HepG2 (cell line): Measurements from ENCODE around the gene HYDIN. TPM values are rescaled to one million over a fixed set of nuclear protein-coding genes. Genes with fewer than 3 reads are reported as not detected.
A peak's percentile ranks its signal among the peaks of the same experiment; 100 is the strongest.

ENCODE experiments used
- ARNT2 ChIP-seq: sonication (generic); formaldehyde crosslinking; IDR thresholded peaks from 2 replicates; pipeline ENCODE4 v1.8.0; 2022; ENCODE audit warnings: mild to moderate bottlenecking, low read depth, missing genetic modification reagents, moderate library complexity
- CREB1 ChIP-seq, 2 experiments: fragments of 450-650 bp in 1 of 2; IDR thresholded peaks; 2 replicates each; pipeline ENCODE4 v1.6.1; 2016 to 2017; ENCODE audit warnings: control low read depth in 1 of 2, mild to moderate bottlenecking in 1 of 2, missing compliant biosample characterization in 1 of 2, missing genetic modification characterization in 1 of 2
- GABPA ChIP-seq, 2 experiments: IDR thresholded peaks; 2 replicates each; pipeline ENCODE4 v1.6.1; 2011 to 2016; ENCODE audit warnings: low read depth in 2 of 2, low read length in 1 of 2, missing biosample characterization in 1 of 2, missing genetic modification characterization in 1 of 2
- MAFK ChIP-seq, 2 experiments: IDR thresholded peaks in 1 of 2; conservative IDR thresholded peaks in 1 of 2; 2 replicates each; pipeline ENCODE4 v1.6.1; 2011; ENCODE audit warnings: improper control_type of control experiment in 2 of 2, low read length in 2 of 2
- NFKB2 ChIP-seq: sonication (generic); formaldehyde crosslinking; IDR thresholded peaks from 2 replicates; pipeline ENCODE4 v1.4.0; 2020; ENCODE audit warnings: missing genetic modification reagents, borderline replicate concordance
- RXRB ChIP-seq: IDR thresholded peaks from 2 replicates; pipeline ENCODE4 v1.6.1; 2016; ENCODE audit warnings: borderline replicate concordance, missing genetic modification reagents, missing compliant biosample characterization
- SOX6 ChIP-seq, 2 experiments: fragments of 450-650 bp in 1 of 2; sonication (generic) in 1 of 2; formaldehyde crosslinking in 1 of 2; IDR thresholded peaks; 2 replicates each; pipeline versions ENCODE4 v1.4.0 to v1.6.1; 2017 to 2020; ENCODE audit warnings: antibody characterized with exemption in 1 of 2, mild to moderate bottlenecking in 1 of 2, missing genetic modification reagents in 1 of 2
- SP140L ChIP-seq: sonication (generic); formaldehyde crosslinking; IDR thresholded peaks from 2 replicates; pipeline ENCODE4 v1.4.0; 2020; ENCODE audit warnings: missing genetic modification reagents, borderline replicate concordance
- SRSF1 ChIP-seq: fragments of 200-400 bp; formaldehyde crosslinking; optimal IDR thresholded peaks from 2 replicates; pipeline ENCODE3; 2017; ENCODE audit warnings: mild to moderate bottlenecking, low read depth, low read length, moderate library complexity
- TEAD3 ChIP-seq: optimal IDR thresholded peaks from 2 replicates; pipeline ENCODE3; 2016; ENCODE audit warnings: borderline replicate concordance
- TGIF2 ChIP-seq: IDR thresholded peaks from 2 replicates; pipeline ENCODE4 v1.6.1; 2016; ENCODE audit warnings: control low read depth, missing compliant biosample characterization
- XRCC5 ChIP-seq: fragments of 200-400 bp; formaldehyde crosslinking; optimal IDR thresholded peaks from 2 replicates; pipeline ENCODE3; 2017; ENCODE audit warnings: mild to moderate bottlenecking, low read length
- ZBTB42 ChIP-seq: sonication (generic); formaldehyde crosslinking; IDR thresholded peaks from 2 replicates; pipeline ENCODE4 v1.5.0; 2020; ENCODE audit warnings: mild to moderate bottlenecking, missing genetic modification reagents
- ZNF12 ChIP-seq: sonication (generic); formaldehyde crosslinking; IDR thresholded peaks from 2 replicates; pipeline ENCODE4 v1.5.0; 2020; ENCODE audit warnings: missing genetic modification reagents
- ZNF543 ChIP-seq: sonication (generic); formaldehyde crosslinking; IDR thresholded peaks from 2 replicates; pipeline ENCODE4 v1.4.0; 2020; ENCODE audit warnings: mild to moderate bottlenecking, missing genetic modification reagents
- ZNF614 ChIP-seq: IDR thresholded peaks from 2 replicates; pipeline ENCODE4 v1.6.1; 2018; ENCODE audit warnings: missing biosample characterization, missing genetic modification reagents, inconsistent platforms, borderline replicate concordance
- polyA plus RNA-seq, 8 experiments: library from polyadenylated mRNA; depleted of rRNA in 3 of 8; stranded (reverse) in 7 of 8; unstranded in 1 of 8; fragments of >200 nt; fragmentation: Illumina TruSeq in 4 of 8; extraction: Trizol in 4 of 8; gene quantifications; 2 replicates each; pipeline versions ENCODE4 v1.2.1 to v1.2.3, GENCODE V29; 2011 to 2016; ENCODE audit warnings: low read depth in 4 of 8, missing spikeins in 1 of 8, mixed read lengths in 1 of 8; ENCODE audit not compliant: insufficient read depth in 1 of 8
- total RNA-seq, 5 experiments: library from RNA; depleted of rRNA; stranded (reverse); fragments of >200 nt; fragmentation: Illumina TruSeq; extraction: Trizol; gene quantifications; 2 replicates each; pipeline ENCODE4 v1.2.3, GENCODE V29; 2016; ENCODE audit warnings: low read depth in 1 of 5
- TF ChIP-seq, protein P1 (sequence below): sonication (generic); formaldehyde crosslinking; IDR thresholded peaks from 2 replicates; pipeline ENCODE4 v1.4.0; 2020; ENCODE audit warnings: missing genetic modification reagents
- TF ChIP-seq, protein P2 (sequence below): sonication (generic); formaldehyde crosslinking; IDR thresholded peaks from 2 replicates; pipeline ENCODE4 v1.8.0; 2023; ENCODE audit warnings: mild to moderate bottlenecking, missing genetic modification reagents
- TF ChIP-seq, protein P3 (sequence below): sonication (generic); formaldehyde crosslinking; IDR thresholded peaks from 2 replicates; pipeline ENCODE4 v1.4.0; 2020; ENCODE audit warnings: missing genetic modification reagents
- TF ChIP-seq, protein P4 (sequence below): IDR thresholded peaks from 2 replicates; pipeline ENCODE4 v1.4.0; 2020; ENCODE audit warnings: mild to moderate bottlenecking, missing genetic modification reagents

The HYDIN gene
- total and polyA plus RNA-seq, 2 of the 13 experiments (the other 11 are each of a cell fraction or from before 2014, with no cell fraction given): not detected

DNA sequence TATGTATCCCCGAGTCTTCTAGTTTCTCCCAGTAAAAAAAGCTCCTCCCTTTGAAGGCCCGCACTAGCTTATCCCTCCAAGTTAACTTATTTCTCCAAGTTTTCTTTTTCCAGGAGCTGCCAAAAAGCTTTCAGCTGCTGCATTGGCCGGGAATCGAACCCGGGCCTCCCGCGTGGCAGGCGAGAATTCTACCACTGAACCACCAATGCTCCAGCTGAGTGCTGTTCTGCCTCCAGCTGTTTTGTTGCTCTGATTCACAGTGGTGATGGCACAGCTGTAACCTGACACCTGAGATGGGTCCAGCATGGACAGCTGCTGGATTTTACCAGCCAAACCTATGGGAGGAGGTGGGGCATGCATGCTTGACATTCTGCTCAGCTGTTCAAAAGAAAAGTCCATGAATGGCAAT, 451.6 kb downstream of the HYDIN start (continued):
- TF ChIP-seq, protein P1, sequence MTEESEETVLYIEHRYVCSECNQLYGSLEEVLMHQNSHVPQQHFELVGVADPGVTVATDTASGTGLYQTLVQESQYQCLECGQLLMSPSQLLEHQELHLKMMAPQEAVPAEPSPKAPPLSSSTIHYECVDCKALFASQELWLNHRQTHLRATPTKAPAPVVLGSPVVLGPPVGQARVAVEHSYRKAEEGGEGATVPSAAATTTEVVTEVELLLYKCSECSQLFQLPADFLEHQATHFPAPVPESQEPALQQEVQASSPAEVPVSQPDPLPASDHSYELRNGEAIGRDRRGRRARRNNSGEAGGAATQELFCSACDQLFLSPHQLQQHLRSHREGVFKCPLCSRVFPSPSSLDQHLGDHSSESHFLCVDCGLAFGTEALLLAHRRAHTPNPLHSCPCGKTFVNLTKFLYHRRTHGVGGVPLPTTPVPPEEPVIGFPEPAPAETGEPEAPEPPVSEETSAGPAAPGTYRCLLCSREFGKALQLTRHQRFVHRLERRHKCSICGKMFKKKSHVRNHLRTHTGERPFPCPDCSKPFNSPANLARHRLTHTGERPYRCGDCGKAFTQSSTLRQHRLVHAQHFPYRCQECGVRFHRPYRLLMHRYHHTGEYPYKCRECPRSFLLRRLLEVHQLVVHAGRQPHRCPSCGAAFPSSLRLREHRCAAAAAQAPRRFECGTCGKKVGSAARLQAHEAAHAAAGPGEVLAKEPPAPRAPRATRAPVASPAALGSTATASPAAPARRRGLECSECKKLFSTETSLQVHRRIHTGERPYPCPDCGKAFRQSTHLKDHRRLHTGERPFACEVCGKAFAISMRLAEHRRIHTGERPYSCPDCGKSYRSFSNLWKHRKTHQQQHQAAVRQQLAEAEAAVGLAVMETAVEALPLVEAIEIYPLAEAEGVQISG: peak; percentile 58
- TF ChIP-seq, protein P2, sequence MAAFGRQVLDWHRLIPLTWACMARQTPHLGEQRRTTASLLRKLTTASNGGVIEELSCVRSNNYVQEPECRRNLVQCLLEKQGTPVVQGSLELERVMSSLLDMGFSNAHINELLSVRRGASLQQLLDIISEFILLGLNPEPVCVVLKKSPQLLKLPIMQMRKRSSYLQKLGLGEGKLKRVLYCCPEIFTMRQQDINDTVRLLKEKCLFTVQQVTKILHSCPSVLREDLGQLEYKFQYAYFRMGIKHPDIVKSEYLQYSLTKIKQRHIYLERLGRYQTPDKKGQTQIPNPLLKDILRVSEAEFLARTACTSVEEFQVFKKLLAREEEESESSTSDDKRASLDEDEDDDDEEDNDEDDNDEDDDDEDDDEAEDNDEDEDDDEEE (CRISPR knock-in tag): no peak
- 0 out of 2 replicates have a peak, but pooled peaks have one; percentile 41 for TF ChIP-seq ZNF12 (CRISPR knock-in tag)
- peak; percentile 80 for TF ChIP-seq TEAD3 (CRISPR knock-in tag)
- peak; percentile 96 for TF ChIP-seq ZBTB42 (CRISPR knock-in tag)
- TF ChIP-seq ZNF614 (CRISPR knock-in tag): peak; percentile 38; the same call in 1 of the 2 replicates
- TF ChIP-seq, protein P3, sequence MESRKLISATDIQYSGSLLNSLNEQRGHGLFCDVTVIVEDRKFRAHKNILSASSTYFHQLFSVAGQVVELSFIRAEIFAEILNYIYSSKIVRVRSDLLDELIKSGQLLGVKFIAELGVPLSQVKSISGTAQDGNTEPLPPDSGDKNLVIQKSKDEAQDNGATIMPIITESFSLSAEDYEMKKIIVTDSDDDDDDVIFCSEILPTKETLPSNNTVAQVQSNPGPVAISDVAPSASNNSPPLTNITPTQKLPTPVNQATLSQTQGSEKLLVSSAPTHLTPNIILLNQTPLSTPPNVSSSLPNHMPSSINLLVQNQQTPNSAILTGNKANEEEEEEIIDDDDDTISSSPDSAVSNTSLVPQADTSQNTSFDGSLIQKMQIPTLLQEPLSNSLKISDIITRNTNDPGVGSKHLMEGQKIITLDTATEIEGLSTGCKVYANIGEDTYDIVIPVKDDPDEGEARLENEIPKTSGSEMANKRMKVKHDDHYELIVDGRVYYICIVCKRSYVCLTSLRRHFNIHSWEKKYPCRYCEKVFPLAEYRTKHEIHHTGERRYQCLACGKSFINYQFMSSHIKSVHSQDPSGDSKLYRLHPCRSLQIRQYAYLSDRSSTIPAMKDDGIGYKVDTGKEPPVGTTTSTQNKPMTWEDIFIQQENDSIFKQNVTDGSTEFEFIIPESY (CRISPR knock-in tag): peak; percentile 80; the same call in 1 of the 2 replicates
- no peak for TF ChIP-seq MAFK (conservative IDR thresholded peaks at IDR 0.05 in 1 of 2, IDR thresholded peaks at IDR 0.05 in 1 of 2; ENCODE audit: low read length in 2 of 2)
- TF ChIP-seq NFKB2: peak; percentile 38; the same call in 1 of the 2 replicates
- 0 out of 2 replicates have a peak, but pooled peaks have one; percentile 28 for TF ChIP-seq ARNT2 (CRISPR knock-in tag)
- no peak for TF ChIP-seq GABPA (IDR thresholded peaks at IDR 0.05; ENCODE audit: low read depth, low read length)
- peak; percentile 35; the same call in 1 of the 2 replicates for TF ChIP-seq GABPA (CRISPR knock-in tag; IDR thresholded peaks at IDR 0.05; ENCODE audit: low read depth)
- TF ChIP-seq RXRB (CRISPR knock-in tag): 0 out of 2 replicates have a peak, but pooled peaks have one; percentile 25
- peak; percentile 74 for TF ChIP-seq XRCC5
- TF ChIP-seq ZNF543: no peak
- TF ChIP-seq TGIF2 (CRISPR knock-in tag): peak; percentile 89; the same call in 1 of the 2 replicates
- TF ChIP-seq CREB1 (IDR thresholded peaks at IDR 0.05): no peak
- 0 out of 2 replicates have a peak, but pooled peaks have one; percentile 51 for TF ChIP-seq CREB1 (CRISPR knock-in tag; IDR thresholded peaks at IDR 0.05)
- TF ChIP-seq SP140L (CRISPR knock-in tag): no peak
- TF ChIP-seq, protein P4, sequence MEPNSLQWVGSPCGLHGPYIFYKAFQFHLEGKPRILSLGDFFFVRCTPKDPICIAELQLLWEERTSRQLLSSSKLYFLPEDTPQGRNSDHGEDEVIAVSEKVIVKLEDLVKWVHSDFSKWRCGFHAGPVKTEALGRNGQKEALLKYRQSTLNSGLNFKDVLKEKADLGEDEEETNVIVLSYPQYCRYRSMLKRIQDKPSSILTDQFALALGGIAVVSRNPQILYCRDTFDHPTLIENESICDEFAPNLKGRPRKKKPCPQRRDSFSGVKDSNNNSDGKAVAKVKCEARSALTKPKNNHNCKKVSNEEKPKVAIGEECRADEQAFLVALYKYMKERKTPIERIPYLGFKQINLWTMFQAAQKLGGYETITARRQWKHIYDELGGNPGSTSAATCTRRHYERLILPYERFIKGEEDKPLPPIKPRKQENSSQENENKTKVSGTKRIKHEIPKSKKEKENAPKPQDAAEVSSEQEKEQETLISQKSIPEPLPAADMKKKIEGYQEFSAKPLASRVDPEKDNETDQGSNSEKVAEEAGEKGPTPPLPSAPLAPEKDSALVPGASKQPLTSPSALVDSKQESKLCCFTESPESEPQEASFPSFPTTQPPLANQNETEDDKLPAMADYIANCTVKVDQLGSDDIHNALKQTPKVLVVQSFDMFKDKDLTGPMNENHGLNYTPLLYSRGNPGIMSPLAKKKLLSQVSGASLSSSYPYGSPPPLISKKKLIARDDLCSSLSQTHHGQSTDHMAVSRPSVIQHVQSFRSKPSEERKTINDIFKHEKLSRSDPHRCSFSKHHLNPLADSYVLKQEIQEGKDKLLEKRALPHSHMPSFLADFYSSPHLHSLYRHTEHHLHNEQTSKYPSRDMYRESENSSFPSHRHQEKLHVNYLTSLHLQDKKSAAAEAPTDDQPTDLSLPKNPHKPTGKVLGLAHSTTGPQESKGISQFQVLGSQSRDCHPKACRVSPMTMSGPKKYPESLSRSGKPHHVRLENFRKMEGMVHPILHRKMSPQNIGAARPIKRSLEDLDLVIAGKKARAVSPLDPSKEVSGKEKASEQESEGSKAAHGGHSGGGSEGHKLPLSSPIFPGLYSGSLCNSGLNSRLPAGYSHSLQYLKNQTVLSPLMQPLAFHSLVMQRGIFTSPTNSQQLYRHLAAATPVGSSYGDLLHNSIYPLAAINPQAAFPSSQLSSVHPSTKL: peak; percentile 29; the same call in 1 of the 2 replicates
- no peak for TF ChIP-seq SOX6 (IDR thresholded peaks at IDR 0.05)
- peak; percentile 70 for TF ChIP-seq SOX6 (CRISPR knock-in tag; IDR thresholded peaks at IDR 0.05)
- no peak for TF ChIP-seq SRSF1
